ENCODE data around the gene IFNGR2. TPM values are rescaled to one million over a fixed set of nuclear protein-coding genes. Genes with fewer than 3 reads are reported as not detected.
A peak's percentile ranks its signal among the peaks of the same experiment; 100 is the strongest.
"Not testable (repeated sequence)": the region's sequence is repeated elsewhere in the genome, so short reads cannot be mapped to it uniquely, and the experiment has no call there.

The IFNGR2 gene
- polyA plus RNA-seq, 10 donors, result 52.0 to 76.1 (median 60.7) TPM

- DNase-seq, result no peak
Measured at GRCh38 chr21:33398361-33398760, 4.9 kb upstream of the IFNGR2 start.

DNA sequence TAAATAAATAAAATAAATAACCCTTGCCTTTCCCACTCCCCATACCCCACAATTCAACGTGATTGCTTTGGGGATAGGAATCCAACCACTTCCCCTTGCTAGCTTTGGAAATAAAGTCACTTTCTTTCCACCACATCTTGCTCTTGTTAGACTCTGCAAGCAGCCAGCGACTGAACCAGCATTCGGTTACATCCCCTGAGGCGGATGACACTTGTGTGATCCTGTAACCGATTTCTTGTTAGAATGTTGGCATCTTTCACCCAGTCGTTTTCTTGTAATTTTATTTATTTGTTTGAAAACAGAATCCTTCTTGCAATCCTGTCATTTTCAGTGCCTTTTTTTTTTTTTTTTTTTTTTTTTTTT, 1.6 kb upstream of the IFNGR2 start:
- peak in 2 of 3 donors; percentile 20 to 39 for DNase-seq

- peak; percentile 61 to 90 (median 76) for DNase-seq
Measured at GRCh38 chr21:33402001-33402979, 923 bp upstream of the IFNGR2 start.

GRCh38 chr21:33403786-33404585, 773 bp downstream of the IFNGR2 start:
- DNase-seq, result peak in 2 of 3 donors; percentile 79 to 87

DNA sequence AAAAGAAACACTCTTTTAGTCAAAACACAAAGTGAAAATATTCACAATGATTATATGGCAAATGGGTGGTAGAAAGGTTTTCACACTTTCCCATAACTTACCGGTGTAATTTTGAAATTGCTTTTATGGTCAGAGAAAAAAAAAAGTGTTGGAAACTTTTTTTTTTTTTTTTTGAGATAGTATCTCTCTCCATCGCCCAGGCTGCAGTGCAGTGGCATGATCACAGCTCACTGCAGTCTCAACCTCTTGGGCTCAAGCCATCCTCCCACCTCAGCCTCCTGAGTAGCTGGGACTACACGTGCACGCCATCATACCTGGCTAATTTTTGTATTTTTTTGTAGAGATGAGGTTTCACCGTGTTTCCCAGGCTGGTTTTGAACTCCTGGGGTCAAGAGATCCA, 3.3 kb downstream of the IFNGR2 start:
- no peak for DNase-seq

- no peak for DNase-seq
Measured at GRCh38 chr21:33411949-33412430, 8.8 kb downstream of the IFNGR2 start.

GRCh38 chr21:33412439-33412831, 9.2 kb downstream of the IFNGR2 start:
- DNase-seq, result not testable (repeated sequence)

DNA sequence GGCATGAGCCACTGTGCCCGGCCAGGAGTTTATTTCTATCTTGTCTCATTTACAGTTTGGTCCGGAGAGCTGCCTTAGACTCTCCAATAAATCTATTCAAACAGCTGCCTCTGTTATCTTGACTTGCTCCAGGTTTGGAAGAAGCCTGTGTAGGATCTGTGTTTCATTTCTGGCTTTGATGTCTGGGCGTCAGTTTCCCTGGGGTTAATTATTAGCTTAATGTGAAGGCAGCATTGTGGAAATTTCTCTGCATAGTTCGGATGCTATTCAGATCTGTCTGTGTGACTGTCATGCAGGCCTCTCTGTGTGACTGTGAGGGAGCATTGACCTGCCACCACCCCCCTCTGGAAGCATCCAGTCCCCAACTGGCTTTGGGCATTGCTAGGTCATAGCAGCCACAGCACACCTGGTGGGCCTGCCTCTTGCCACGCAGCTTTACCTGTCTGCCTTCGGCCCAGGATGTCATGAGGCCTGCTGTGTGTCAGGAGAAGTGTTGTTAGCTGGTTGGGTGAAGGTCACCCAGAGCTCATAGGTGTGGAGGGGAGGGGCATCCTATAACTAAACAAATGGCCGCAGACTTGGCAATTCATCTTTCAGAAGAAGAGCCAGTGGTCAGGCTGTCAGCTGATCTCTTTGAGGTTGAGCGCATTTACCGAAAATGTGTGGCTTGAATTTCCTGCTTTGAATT, 9.8 kb downstream of the IFNGR2 start:
- no peak for DNase-seq

DNA sequence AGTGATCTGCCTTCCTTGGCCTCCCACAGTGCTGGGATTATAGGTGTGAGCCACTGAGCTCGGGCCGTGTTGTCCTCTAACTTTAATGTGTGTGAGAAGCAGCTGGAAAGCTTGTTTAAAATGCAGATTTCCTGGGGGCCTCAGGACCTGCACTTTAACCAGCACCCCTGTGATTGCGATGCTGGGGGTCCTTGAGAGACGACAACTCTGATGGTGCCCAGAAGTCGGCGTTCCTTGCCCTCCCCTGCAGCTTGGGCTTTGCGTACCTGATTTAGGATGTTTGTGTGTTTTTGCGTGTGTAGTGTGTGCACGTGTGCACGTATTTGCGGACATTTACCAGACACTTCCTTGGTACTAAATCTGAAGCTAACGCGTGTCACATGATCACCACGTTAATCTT, 10.9 kb downstream of the IFNGR2 start:
- DNase-seq, result no peak

- DNase-seq, result no peak
Measured at GRCh38 chr21:33414926-33415325, 11.7 kb downstream of the IFNGR2 start.

DNA sequence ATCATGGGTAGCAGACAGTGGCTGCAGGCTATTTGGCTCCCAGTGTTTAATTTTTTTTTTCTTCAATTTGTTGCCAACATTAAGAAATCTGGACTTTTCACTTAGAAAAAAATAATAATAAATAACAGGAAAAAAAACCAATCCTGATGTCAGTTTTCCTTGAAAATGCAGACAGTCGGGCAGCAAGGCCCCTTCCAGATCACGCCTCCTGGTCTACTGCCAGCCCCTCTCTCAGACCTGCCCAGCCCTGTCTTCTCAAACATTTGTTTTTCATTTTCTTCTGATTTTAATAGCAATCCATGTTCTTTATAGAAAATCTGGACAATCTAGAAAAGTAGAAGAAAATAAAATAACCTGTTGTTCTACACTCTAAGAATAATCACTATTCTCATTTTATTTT, 15.5 kb downstream of the IFNGR2 start:
- DNase-seq, result peak in 2 of 3 donors; percentile 78 to 83

DNA sequence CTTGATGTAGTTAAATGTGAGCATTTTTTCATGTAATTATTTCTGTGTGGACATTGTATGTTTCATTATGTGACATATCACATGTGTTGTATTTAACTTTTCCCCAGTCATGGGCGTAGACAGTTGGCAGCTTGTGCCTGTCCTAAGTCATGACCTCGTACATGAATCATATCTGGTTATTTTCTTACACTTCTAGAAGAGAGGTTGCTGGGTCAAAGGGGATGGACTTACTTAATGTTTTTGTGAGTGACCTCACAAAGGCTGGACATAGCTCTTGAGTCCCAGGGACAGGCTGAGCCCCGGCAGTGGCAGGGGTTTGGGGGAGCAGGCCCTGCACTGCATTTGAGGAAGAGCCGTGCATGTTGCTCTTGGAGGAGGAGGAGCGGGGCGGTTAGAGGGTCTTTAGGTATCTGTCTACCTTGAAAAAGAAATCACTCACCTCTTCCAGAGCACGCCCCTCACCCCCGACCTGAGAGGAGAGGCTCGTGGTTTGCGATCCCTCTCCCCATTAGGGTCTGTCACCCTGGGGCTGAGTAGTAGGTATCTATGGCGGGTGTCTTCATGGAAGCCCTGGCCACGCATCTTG, 16.4 kb downstream of the IFNGR2 start:
- DNase-seq, result no peak

GRCh38 chr21:33421713-33422393, 18.6 kb downstream of the IFNGR2 start:
- no peak for DNase-seq

DNA sequence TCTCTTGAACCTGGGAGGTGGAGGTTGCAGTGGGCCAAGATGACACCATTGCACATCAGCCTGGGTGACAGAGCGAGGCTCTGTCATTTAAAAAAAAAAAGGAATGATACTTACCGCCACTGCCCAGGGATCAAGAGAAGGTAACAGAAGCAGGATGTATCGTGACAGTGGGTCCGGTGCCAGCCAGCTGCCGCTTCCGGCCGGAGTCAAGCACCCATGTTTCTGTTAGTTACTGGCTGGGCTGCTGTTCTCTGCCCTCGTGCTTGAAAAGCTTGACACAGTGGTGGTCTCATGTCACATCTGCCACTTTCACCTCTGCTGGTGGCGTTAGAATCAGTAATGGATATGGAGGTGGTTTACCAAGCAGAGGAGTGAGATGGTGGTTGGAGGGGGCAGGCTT, 21.0 kb downstream of the IFNGR2 start:
- DNase-seq, result no peak

GRCh38 chr21:33425825-33426224, 22.6 kb downstream of the IFNGR2 start:
- no peak for DNase-seq

GRCh38 chr21:33427051-33427450, 23.8 kb downstream of the IFNGR2 start:
- DNase-seq, result no peak

- no peak for DNase-seq
Measured at GRCh38 chr21:33428669-33429068, 25.5 kb downstream of the IFNGR2 start.

DNA sequence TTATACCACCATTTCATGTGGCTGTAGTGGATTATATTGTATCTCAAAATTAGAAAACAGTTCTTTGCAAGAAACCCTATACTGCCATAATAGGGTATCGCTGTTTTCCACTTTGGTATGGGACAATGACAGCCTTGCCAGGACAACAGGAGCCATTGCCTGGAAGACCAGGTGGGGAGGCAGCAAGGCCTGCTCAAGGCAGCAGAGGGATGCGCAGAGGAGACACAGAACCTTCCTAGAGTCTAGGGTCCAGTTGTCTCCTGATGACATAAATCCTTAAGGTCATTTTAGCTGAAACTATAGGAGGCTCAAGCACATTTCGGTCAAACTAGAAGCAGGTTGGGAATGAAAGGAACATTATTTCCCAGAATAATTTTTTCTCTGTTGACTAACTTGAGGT, 27.6 kb downstream of the IFNGR2 start:
- no peak for DNase-seq

DNA sequence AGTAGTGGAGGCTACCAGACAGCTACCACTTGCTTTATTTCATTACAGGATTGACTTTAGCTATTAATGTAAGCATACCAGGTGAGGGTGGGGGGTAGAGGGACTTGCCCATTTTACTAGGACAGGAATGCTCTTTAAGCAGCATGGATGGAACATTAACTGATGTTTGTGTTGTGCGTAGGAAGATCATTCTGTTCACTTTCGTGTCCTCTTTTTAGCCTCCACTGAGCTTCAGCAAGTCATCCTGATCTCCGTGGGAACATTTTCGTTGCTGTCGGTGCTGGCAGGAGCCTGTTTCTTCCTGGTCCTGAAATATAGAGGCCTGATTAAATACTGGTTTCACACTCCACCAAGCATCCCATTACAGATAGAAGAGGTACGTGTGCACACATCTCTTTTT, 29.3 kb downstream of the IFNGR2 start:
- no peak for DNase-seq

- no peak for DNase-seq
Measured at GRCh38 chr21:33433001-33433400, 29.8 kb downstream of the IFNGR2 start.

All from muscle of back (tissue), 11 donors.